GM19023 (cell line): ENCODE measurements around the gene PAN3.
"Not testable (repeated sequence)": the region's sequence is repeated elsewhere in the genome, so short reads cannot be mapped to it uniquely, and the experiment has no call there.

Source experiments
- ATAC-seq: cut with Tn5 transposase; IDR thresholded peaks from one replicate; pipeline ENCODE4 v1.9.1; 2021; ENCODE audit warnings: mild to moderate bottlenecking, moderate library complexity; ENCODE audit not compliant: unreplicated experiment

PAN3 gene

DNA sequence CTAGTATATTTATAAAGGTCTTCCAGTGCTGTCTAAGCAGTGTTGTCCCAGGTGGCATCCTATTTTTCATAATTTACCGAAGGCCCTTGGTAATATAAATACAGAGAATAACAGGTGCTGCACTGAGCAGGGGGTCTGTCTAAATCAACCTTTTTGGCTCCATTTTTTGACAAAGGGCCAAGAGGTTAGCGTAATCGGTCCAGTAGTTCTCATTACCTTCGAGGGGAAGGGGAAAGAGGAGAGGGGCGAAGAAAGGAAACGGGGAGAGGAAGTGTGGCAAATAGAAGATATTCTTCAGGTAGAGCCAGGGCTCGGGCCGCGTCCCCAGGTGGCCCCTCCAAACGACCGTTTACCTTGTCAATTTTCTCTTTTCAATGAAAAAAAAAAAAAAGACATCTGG lies 749 bp upstream of the PAN3 start:
- ATAC-seq, result no peak

GRCh38 chr13:28138756-28139470 lies 568 bp downstream of the PAN3 start:
- peak; percentile 58 for ATAC-seq

DNA sequence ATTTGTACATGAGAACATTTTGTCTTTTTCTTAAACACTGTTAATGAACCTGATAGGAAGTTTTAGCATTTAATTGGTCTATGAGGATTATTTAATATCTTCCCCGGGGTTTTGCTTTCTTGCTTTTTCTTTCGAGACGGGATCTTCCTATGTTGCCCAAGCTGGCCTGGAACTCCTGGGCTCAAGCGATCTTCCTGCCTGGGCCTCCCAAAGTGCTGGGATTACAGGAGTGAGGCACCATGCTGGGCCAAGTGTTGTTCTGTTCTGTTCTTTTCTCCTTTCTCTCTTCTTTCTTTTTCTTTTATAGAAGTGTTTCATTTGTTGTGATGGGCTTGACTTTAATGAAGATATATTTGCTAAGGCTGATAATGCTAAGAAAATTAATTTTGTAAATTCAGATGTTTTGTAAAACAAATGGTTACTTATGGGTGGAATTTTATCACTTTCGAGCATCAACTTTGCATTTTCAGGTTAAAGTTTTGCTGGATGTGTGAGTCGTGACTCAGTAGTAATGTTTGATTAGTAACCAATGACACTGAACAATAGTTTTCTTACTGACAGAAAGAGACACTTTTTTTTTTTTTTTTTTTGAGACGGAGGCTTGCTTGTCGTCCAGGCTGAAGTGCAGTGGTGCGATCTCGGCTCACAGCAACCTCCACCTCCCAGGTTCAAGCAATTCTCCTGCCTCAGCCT lies 2.2 kb downstream of the PAN3 start:
- no peak for ATAC-seq

GRCh38 chr13:28141542-28141941 lies 3.2 kb downstream of the PAN3 start:
- ATAC-seq, result not testable (repeated sequence)

DNA sequence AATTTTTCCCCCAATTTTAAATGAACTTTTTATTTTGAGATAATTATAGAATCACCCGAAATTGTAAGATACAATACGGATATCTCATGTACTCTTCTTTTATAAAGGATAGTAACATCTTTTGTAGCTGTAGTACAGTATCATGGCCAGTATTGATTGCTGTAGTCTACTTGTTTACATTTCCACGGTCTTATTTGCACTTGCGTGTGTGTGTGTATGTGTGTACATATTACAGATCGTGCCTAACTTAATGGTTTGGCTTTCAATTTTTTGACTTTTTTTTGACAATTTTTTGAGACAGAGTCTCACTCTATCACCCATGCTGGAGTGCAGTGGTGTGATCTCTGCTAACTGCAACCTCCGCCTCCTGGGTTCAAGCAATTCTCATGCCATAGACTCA lies 6.7 kb downstream of the PAN3 start:
- no peak for ATAC-seq

- no peak for ATAC-seq
These were observed 9.2 kb downstream of the PAN3 start for GRCh38 chr13:28147495-28147894.

GRCh38 chr13:28159057-28159456 lies 20.7 kb downstream of the PAN3 start:
- ATAC-seq, result no peak

- ATAC-seq, result no peak
These were observed 23.0 kb downstream of the PAN3 start for GRCh38 chr13:28161370-28161769.

GRCh38 chr13:28163587-28163986 lies 25.2 kb downstream of the PAN3 start:
- no peak for ATAC-seq

DNA sequence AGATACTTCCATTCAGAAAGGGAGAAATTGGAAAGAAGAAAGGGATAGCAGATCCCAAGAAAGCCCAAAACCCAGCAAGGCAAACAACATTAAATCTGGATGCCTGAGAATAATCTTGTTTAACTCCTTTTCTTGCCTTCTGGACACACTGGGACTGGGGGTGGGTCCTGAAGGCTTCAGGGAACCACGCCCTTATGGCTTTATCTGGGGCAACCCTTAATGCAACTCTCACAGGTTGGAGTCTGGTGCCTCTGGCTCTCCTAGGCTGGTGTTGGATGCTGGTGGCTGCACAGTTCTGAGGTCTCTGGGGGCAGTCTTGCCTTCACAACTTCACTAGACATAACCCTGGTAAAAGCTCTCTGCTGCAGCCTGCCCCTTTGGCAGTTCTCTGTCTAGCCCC lies 27.9 kb downstream of the PAN3 start:
- ATAC-seq, result no peak

GRCh38 chr13:28171266-28171665 lies 32.9 kb downstream of the PAN3 start:
- no peak for ATAC-seq

GRCh38 chr13:28172947-28173346 lies 34.6 kb downstream of the PAN3 start:
- ATAC-seq, result no peak

DNA sequence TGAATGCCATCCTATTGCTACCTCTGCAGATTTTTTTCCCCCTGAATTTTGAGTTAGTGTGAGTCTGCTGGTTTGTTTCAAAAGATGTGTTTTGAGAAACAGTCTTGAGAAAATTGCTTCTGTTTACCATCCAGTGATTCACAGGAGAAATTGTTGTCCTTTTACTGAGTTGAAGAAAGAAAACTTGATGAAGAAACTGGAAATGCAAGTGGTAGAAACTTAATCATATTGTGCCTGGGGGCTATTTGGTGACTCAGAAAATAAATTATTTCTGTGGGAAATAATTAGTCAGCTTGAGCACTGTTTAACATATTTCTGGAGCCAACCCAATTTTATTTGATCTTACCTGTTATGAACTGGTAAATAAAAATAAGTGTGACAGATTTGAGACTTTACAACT lies 35.4 kb downstream of the PAN3 start:
- no peak for ATAC-seq

DNA sequence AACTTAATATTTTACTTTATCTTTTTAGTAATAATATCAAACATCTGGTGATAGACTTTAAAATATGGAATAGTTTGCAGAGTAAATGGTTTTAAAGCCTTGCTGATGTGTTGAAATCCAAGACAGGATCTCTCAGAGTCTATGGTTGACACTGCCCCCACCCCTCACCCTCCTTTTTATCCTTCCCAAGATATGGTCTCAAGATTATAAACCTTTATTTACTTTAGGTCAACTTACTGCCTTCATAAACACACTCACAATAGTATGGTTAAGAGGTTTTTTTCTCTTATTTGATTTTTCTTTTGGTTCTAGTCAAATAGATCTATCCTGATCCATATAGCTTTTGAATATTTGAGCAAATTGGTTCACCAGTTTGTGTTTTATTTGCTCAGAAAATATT lies 39.0 kb downstream of the PAN3 start:
- no peak for ATAC-seq

- ATAC-seq, result no peak
These were observed 39.5 kb downstream of the PAN3 start for GRCh38 chr13:28177877-28178276.

- no peak for ATAC-seq
These were observed 41.6 kb downstream of the PAN3 start for GRCh38 chr13:28179974-28180373.

DNA sequence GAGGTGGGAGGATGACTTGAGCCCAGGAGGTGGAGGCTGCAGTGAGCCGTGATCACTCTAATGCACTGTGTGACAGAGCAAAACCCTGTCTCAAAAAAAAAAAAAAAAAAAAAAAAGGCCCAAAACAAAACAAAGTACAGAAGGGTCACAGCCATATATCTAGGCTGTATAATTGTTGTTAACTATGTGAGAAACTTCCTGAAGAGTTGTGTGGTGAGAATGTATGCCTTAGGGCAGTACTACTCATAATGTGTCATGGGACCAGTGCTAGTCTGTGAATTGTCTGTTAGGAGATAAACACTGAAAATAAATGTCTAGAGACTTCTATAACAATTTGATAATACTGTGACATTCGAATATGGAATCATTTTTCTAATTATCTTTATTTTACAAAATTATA lies 43.1 kb downstream of the PAN3 start:
- ATAC-seq, result no peak

GRCh38 chr13:28185256-28185655 lies 46.9 kb downstream of the PAN3 start:
- no peak for ATAC-seq

DNA sequence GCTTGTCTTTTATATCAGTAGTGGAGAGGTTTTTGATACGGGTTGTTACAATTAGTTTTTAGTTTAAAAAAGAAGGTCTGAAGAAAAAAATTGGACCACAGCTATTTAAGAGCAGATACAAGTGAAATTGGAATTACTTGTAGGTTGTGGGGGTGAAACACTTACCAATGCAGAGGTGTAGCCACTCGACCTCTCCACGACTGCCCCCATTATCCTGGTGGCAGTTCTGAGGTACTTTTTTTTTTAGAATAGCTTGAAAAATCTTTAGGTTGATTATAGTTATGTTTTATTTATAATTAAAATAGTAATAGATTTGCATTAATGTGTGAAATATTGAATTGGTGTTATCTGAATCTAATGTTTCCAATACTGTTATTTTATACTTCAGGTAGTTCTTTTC lies 60.7 kb downstream of the PAN3 start:
- no peak for ATAC-seq

DNA sequence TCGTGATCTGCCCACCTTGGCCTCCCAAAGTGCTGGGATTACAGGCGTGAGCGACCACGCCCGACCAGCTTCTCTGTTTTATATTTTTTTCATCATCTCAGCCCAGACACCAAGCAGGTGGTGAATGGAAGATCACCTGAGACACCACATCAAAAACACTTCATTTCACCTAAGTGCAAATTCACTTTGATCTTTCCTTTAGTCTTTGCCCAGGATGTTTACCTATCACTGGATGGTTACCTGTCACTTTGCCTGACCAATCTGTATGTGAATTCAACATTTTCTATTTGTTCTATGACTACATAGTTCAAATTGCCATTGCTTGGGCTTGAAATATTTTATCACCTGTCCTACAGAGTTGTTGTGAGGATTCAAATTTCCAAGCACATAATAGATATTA lies 65.7 kb downstream of the PAN3 start:
- ATAC-seq, result no peak

DNA sequence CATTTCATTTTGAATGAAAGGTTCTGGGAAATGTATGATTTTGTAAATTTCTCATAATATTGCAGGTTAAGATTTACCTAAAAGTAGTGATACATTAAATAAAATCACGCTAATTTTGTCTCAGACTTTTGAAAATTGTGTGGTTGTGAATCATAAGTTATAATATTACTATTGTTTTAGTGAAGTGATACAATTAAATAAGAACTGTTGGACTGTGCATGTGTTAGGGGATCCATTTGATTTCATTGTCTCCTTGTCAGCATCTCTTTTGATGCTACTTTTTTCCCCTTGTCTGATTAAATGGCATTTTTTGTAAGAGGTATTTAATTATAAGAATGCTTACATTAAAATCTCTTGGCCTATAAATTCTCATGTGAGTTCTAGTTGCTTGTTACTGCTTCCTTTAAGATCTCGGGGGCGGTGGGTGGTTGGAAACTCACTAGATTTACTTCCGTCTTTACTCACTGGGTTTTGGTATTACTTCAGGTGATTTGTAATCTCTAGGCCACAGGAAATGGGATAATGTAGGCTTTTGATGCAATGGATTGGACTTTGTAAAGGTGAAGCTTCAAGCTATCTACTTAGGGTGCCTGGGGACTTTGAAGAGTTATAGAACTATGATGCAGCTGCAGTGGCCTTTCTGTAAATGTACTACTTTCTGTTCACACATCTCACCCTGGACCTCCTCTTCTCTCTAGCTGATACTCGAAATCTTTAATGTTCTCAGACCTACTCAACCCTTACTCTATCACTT lies 66.5 kb downstream of the PAN3 start:
- ATAC-seq, result peak; percentile 64

DNA sequence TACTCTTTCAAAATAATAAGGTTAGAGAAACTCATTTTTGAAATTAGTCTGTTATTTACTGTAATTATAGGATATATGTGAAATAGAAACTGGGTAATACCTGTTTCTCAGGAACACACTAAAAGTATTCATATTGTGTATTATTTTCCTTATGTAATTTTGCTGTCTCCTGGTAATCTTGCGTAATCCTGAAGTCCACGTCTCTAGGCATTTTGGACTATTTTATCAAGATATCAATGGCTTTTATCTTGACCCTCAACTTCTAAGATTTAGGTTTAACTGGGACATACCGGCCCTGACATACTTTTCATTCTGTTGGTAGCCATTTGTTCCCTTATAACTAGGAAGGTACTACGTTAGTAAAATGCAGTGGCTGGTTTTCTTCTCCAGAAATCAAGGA lies 80.3 kb downstream of the PAN3 start:
- no peak for ATAC-seq
